Stimulated activated CD4-positive, alpha-beta T cell treated with anti-CD3 and anti-CD28 coated beads, Interleukin-4, amount 100 ng/mL, for 48 hours (primary cell): ENCODE results near the gene VWA8.
"Not testable (repeated sequence)": the region's sequence is repeated elsewhere in the genome, so short reads cannot be mapped to it uniquely, and the experiment has no call there.

Source experiments
- DNase-seq, 2 donors: peaks; one replicate each; pipeline ENCODE4 v3.0.0-alpha.2; 2020; ENCODE audit warnings: low read depth in 2 of 2

The VWA8 gene

DNA sequence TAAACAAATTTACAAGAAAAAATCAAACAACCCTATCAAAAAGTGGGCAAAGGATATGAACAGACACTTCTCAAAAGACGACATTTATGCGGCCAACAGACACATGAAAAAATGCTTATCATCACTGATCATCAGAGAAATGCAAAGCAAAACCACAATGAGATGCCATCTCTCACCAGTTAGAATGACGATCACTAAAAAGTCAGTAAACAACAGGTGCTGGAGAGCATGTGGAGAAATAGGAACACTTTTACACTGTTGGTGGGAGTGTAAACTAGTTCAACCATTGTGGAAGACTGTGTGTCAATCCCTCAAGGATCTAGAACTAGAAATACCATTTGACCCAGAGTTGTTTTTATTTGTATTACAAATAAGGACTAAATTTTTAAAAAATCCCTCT lies 215.4 kb downstream of the VWA8 start:
- not testable (repeated sequence) for DNase-seq

DNA sequence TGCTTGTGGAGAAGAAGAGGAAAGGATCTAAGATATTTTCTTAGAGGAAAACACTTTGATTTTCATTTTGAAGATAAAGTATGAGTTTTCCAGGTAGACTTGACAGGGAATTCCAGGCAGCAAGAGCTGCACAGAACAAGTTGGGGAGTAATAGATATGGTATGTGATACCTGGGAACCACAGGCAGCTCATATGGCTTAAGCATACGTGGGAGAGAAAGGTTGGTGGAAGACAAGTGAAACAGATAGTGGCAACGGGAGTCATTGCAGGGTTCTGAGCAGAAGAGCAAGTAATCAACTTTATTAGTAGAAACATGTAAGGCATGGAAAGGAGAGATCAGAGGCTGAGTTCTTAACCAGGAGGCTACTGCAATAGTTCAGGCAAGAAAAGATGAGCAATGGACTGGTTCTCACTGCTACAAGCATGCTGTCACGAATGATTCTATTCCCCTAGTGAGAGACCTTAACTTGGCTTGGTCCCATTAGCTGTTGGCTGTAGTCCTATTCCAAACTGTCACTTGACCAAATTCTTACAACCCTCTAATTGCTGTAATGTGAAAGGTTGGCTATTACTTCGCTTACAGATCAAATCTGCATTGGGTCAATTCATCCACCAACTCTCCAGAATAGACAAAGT lies 217.9 kb downstream of the VWA8 start:
- no peak for DNase-seq

DNA sequence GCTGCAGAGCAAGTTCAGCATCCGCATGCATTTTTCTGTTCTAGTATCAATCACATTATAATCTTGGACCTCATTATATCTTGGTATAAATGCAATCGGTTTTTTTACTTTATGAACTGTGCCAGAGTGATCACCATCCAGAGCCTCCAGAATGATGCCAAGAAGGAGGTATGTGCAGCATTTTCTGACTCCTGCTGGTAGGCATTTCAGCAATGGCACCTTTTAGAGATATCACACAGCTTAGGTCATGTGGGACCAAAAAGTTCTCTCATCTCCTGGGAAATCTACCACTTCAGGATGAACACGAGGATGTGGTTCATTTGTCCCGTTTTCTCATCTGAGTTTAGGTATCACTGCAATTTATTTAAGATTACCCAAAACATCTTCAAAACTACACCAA lies 220.4 kb downstream of the VWA8 start:
- DNase-seq: no peak

DNA sequence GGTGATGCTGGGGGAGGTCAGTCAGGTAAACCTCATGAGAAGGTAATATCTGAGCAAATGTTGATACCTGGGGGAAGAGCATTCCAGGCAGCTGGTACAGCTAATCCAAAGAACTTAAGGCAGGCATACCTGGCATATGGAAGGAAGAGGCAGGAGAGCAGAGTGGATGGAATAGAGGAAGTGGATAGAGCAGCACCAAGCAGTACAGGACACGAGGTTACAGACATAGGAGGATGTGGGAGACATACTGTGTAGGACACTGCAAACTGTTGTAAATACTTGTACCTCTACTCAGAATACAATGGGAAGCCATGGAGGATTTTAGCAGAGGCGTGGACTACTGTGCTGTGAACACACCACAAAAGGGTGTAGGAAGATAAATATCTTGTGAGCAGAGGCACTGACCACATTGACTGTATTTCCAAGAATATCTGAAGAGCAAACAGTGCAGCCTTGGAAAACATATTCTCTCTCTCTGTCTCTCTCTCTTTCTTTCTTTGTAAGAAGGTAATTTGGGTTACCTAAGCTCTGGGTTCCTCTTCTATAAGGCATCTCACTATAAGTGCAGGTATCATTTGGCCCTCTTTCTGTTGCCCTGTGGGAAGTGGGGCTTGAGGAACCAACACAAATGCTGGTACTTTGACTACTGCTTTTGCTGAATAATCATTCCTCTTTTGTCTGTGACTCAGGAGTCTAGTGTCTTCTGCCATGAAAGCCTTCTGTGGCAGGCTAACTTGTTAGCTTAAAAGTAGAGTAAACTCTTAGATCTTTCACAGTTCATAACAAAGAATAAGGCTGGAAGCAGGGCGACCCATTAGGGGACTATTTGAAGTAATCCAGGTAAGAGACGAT lies 238.0 kb downstream of the VWA8 start:
- DNase-seq: no peak

DNA sequence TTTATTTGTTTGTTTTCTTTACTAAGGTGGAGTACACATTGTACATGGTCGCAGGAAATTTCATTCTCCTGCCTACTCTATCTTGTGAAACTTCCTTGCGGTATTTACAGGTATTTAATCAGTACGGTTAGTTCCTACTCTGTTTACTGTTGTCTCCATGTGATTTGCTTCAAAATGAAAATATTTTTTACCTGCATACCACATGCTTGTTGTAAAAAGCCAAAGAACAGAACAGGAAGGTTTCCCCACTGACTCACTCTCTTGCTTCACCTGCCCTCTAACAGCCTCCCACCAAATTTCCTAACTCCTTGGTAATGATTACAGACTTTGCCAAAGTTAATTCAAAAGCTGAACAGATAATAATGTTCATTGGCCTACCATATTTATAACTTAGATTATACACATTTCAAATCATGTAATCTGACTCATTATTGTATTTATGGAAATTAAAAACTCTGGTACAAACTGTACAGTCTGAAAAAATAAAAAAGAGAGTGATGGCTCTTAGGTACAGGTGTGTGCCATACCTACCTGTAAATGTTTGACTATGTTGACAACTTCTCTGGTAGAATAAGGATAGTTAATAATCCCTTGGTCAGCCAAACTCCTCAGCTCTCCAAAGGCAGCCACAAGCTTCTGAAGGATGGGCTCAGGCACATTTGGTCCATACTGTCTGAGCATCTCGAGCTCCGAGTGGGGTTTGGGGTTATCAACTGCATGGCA lies 239.9 kb downstream of the VWA8 start:
- no peak for DNase-seq

DNA sequence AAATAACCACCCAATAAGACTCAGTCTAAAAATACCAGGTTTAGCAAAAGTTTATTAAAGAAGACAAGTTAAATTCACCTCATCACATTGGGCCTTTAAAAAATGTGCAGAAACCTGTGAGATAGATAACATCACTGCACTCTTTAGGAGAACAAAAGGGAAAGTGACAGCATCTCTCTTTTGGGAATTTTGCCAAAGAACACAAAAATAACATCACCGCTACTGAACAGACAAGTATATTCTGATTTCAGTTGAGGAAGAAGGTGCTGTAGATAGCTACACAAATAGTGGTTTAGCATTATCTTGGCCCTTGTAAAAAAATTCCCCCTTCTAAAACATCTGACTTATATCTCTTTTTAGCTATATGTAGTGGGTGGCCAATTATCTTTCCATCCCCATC lies 244.7 kb downstream of the VWA8 start:
- DNase-seq: no peak

DNA sequence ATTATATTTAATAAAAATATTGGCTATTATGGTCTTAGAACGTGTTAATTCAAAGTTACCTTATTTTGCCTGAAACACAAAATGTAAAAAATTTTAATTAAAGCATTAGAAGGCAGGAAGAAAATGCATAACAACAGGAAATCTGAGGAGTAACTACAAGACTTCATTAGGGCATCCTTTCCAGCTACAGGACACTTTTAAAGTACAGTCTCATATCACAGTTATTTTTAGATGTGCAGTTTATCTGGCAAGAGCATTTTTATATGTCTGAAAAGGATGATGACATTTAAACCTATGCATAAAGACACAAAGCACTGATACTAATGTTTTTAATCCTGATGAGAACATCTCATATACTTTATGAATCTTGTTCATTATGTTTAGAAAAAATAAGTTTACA lies 247.5 kb downstream of the VWA8 start:
- DNase-seq: no peak

DNA sequence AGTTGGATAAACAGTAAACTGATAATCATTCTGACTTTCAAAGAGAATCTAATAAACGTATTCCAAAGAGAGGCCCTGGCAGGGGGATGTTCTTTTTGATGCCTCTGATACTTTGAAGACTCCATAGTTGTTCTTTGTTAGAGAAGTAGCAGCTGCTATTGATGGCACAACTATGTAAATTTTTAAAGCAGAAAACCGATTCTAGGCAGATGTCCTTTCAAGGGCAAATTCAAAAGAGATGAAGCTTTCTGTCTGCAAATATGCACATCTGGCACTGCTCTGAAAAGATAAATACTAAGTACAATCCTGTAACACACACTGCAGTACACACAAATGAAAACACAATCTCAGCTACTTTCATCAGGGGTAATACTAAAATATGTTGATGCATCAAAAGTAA lies 250.1 kb downstream of the VWA8 start:
- DNase-seq: no peak

DNA sequence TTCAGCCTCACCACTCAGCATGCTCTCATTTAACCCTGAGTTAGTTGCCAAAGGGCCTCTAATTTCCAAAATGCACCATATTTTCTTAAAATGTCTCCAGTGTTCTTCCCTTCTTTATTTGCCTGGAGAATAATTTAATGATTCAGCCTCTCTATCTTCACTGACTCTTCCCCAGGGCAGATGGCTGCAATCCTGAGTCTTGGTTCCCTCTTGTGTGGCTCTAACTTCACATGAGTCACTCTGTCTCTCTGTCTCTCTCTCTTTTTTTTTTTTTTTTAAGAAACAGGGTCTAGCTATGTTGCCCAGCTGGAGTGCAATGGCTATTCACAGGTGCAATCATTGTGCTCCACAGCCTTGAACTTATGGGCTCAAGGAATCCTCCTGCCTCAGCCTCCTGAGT lies 251.4 kb downstream of the VWA8 start:
- DNase-seq: no peak

DNA sequence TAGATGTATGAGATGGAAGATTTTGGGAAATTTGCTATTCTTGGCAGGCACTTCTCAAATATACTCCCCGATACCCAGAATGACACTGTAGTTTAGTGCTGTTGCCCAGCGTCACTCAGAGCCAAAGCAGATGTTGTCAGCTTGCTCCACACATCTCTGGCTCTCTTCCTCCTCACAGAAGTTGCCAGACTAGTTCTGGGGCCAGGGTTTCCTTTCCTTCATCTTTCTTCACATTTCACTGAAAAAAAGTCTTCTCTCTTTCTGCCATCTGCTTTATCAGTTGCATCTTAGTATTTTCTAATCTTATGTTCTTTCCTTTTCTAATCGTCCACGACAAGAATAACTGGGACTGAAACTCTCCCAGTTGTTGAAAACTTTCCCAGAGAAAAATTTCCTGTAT lies 252.2 kb downstream of the VWA8 start:
- no peak for DNase-seq

DNA sequence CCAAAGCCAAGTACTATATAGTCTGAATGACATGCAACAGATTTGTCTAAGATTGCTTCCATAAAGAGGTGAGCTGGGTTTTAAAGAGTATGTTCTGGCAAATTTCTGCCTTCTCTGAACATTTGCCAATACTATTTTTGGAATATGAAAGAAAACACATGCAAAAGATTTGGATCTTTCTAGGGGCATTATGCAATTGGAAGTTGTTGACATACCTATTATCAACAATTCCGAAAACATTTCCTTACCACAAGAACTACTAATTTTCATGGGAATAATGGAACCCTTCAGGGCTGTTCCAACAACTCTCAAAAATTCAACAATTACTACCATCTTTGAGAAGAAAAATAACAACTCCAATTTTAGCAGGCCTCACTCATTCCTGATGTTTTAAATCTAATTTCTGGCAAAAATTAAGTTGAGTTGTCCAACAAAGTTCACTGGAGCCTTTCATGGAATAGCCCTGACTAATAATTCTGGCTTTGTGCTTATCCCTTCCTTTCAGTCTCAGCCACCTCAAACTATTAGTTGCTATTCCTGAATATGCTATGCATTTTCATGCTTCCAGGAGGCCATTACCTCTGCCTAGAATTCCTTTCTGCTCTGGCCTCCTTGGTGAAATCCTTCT lies 253.6 kb downstream of the VWA8 start:
- DNase-seq: no peak

DNA sequence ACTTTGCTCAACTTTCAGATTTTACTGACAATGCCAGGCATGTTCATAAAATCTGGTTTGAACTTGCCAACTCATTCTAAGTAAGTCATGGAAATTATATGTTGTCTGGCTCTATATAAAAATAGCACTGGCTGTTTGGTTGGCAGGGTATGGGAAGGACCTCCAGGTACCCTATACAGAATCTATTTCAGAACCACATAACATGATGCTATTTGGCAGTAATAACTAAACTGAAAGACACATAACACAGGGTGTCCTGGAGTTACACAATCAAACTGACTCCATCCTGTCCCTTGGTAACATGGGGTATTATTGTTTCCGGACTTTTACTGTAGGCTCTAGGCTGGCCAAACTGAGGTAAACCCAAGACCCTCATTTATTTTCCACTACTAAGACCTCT lies 254.8 kb downstream of the VWA8 start:
- no peak for DNase-seq

DNA sequence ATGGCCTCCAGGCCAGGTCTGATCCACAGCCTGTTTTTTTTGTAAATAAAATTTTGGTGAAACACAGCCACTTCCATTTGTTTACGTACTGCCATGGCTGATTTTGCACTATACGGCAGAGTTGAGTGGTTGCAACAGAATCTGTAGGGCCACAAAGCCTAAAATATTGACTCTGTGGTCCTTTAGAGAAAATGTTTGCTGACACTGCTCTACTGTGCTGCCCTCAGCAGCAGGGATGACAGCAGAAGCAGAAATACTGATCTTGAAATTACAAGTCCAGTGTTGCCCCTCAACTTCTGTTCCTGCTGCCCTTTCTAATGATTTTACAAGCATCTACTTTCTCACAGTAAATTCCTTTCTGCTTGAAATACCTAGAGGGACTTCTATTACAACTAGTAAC lies 258.4 kb downstream of the VWA8 start:
- DNase-seq: no peak

DNA sequence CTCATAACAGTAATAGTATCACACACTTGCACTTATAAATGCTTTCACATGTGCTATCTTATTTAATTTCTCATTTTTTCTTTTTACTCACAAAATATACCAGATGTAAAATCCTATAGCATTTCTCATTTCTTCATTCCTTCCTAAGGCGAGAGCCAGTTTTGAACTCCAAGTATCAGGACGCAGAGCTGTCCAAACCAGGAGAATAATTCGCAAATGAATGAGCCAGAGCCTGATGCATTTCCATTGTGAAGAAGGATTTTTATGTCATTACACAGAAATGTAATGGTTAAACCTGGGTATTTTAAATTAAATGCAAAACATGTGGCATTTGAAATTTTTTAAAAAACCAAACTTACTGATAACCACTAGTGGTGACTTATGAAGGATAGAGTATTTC lies 259.2 kb downstream of the VWA8 start:
- no peak for DNase-seq

DNA sequence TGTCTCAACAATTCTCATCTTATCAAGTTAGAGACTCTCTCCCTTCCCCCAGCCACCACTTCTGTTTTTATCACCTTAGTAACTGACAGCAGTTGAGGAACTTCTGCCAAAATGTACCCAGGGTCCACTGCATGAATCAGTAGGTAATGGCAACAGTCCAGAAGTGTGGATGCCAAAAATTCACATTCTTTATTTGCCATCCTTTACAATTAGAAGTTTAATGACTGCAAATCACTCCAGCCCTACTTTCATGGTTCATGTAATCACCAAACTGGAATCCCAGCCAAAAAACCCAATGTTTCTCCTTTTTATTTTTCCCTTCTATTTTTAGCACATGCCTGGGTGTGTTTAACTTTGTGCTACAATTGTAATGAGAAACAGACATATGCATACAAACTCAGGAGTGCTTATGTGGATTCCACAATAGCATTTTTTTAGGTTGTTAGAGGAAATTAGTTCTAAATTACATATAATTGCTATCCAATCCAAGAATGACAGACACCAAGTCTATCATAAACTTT lies 260.1 kb downstream of the VWA8 start:
- DNase-seq: no peak

DNA sequence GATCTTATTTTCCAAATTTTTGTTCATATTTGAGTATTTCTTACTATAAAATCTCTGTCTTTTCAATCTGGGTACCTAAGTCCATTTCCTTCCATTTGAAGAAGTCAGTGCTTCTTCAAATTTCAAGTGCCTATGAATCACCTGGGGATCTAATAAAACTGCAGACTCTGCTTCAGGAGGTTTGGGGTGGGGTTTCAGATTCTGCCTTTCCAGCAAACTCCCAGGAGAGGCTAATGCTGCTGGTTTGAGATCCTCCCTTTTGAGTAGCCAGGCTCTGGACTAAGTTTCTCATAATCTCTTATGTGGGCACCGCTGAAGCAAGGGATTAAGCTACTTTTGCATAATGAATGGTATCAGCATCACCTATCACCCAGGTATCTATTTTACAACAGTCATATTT lies 261.1 kb downstream of the VWA8 start:
- no peak for DNase-seq

DNA sequence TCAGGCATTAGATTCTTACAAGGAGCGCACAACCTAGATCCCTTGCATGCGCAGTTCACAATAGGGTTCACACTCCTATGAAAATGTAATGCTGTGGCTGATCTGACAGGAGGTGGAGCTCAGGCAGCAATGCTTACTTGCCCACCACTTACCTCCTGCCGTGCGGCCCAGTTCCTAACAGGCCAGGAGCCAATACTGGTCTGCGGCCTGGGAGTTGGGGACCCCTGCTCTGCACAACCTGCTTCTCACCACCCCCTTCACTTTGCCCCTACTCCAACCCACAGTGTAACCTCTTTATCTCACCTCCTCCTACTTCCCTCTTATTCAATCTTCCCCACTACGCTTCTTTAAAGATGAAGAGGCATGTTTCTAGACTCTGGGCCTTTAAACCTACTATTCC lies 263.3 kb downstream of the VWA8 start:
- no peak for DNase-seq

DNA sequence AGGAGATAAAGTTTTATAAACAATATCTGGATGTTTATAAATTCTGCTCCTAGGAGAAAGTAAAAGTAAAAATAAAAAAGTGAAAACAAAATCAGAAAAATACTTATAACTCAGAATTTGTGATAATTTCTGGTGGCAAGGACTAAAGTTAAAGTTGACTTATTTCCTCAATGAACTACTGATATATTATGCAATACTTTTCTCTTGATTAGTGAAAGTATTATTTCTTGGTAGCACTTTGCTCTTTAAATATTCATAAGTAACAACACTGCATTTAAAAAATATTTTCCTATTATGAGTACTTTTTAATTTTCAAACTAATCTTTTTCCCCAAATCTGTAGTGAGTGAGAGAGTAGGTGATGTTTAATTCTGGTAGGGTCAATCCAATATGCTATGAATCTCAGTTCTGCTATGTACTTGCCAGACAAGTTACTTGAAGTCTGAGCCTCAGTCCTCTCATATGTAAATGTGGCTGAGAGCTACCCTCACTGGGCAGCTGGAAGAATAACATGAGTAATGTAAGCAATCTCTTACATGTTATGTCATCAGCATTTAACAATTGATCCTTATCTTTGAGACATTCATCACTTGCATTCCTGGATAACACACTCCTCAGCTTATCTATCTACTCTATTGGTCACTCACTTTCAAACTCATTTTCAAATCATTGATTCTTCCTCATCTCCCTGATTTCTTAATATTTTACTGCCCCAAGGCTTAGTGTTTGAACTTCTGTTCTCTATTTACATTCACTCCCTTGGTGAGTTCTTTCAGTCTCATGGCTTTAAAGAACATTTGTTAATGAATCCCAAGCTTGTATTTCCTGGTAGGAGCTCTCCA lies 264.5 kb downstream of the VWA8 start:
- no peak for DNase-seq

DNA sequence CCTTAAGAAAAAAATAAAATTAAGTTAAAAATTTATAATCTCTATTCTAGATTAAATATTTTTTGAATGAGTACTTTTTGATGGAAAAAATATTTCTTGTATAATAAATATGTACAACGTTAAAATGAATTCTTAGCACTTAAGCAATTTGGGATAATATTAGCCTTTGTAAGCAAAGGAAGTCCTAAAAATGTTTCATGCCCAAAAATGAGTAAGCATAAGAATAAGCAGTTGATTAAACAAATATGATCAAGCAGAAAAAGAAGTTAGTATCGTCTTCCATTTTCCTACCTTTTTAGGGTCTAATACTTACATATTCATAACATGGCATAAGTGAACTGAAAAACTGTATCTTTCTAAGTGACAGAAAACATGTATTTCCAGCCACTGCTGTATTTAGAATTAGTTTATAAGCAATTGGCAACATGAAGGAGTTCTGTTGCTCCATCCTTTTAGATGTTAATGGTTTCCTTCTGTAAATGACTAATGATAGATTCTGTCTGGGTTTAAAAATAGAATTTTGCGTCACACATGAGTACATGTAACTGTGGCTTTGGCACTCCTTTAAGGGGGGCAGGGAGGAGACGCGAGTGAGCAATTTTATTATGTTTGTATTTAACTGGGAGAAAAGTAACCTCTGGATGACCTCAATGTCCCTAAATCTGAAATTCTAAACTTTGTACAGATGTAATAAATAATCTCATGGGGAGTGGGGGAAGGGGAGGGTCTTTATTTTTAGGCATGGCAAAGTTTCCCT lies 266.2 kb downstream of the VWA8 start:
- DNase-seq: no peak

DNA sequence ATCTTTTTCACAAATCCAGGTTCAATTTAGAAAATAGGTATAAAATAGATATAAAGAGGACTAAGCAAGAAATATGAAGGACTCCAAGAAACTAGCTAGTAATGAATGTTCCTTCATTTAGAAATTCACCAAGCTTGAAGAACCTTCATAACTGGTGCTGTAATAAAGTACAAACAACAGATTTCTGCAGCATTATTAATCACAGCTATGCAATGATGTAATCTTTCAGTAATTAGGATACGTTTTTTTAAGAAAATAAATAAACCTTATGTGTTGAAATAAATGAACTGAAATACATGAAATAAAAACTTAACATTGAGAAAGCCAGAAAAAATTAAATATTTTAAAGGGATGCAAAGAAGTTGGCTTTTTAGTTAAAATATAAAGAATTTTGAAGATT lies 267.5 kb downstream of the VWA8 start:
- DNase-seq: no peak

DNA sequence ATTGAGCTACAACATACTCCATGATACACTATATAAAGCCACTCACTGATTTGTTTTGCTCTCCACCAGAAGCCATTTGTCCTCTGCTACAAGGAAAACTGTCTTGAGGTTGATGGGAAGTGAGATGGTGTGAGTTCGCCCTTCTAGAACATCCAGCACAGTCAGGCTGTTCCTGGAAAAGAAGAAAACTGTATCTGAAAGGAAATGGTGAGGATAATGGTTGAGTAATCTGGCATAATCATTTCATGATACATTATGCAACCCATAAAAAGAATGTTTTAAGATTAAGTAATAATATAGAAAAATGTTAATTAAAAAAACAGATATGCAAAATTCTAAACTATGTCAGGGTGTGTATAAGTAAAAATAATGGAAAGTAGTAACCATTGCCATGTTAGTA lies 269.6 kb downstream of the VWA8 start:
- DNase-seq: no peak
